ENCODE results near the gene MUTYH.

Gene MUTYH

DNA sequence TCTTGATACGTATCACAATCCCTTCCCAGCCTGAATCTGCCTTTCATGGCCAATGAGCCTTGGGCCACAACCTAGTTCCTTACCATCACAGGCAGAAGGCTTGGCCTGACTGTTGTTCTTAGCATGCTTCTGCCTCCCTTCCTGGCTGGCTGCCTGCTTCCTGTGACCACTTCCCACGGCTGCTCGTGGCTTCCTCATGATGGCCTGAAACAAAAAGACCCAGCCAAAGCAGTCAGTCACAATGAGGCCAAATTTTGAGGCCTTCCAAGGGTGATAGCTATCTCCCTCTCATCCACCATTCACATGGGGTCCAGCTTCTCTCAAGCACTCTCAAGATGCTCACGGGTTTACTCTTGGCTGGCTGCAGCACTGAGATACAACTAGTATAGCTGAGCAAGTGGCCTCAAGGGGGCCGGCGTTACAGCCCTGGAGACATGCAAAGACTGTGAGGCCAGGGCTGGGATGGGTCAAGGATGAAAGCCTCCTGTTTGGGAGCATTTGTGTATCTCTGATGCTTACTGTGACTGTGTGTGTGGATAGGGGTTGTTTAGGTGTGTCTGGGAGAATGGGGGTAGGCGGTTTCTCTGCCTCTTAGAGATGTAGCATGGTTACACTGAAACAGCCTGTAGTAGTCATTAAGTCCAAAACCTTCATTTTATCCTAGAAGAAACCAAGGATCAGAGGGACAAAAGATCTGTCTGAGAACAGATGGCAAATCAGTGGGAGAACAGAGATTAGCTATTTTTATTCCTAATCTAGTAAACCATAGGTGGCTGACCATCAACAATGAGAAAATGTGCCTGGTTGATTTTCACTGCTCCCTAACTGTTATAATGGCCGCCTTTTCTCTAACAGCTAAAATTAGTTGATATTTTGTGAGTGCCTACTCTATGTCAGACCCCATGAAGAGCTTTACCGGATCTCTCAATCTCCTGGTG, 5.7 kb downstream of the MUTYH start:
- 87% methylated on average over 8 of the region's 9 CpGs for WGBS

GRCh38 chr1:45332346-45332720, 7.9 kb downstream of the MUTYH start:
- 97% methylated on average over 10 of the region's 10 CpGs for WGBS

More for the DNA sequence above, 5.7 kb downstream of the MUTYH start:
- Histone ChIP-seq H2BK120ac (ENCODE audit: low read depth, low read length) (no peak overlapping the region), H2BK5ac (ENCODE audit: low read depth, low read length, poor library complexity, severe bottlenecking) (no peak overlapping the region), H3K27me3 (ENCODE audit: control insufficient read depth in 1 of 2, insufficient read depth in 1 of 2, low read length in 2 of 2) (no peaks in the 10 kb centered on the region), H3K23ac (ENCODE audit: low read length in 2 of 2) (no peak overlapping the region), H3K4me3 (ENCODE audit: insufficient read depth in 1 of 2, low read depth in 1 of 2, low read length in 2 of 2) (no peak overlapping the region), H3K9ac (ENCODE audit: low read length) (no peak overlapping the region), H3K18ac (ENCODE audit: low read depth in 1 of 2, low read length in 2 of 2) (no peak overlapping the region), H3K79me1 (replicated peaks; ENCODE audit: low read length, poor library complexity, severe bottlenecking) (peaks cover 14% of the 10 kb centered on the region), H4K8ac (ENCODE audit: low read length) (no peak overlapping the region), H3K4ac (ENCODE audit: low read depth in 1 of 2, low read length in 2 of 2) (no peak overlapping the region), H2AFZ (ENCODE audit: low read depth, low read length) (no peak overlapping the region), H3K36me3 (ENCODE audit: control insufficient read depth in 1 of 2, insufficient read depth in 2 of 2, low read depth in 1 of 2, low read length in 2 of 2) (peaks cover 42 to 49% of the 10 kb centered on the region in 2 experiments), H4K91ac (ENCODE audit: low read length) (peak overlapping the region; percentile 14), H3K4me1 (ENCODE audit: control insufficient read depth, insufficient read depth, low read depth, low read length) (peaks cover 3% of the 10 kb centered on the region), H3K14ac (ENCODE audit: low read length in 2 of 2) (no peak overlapping the region), H2AK5ac (ENCODE audit: low read length, severe bottlenecking) (no peak overlapping the region), H3K9me3 (ENCODE audit: control insufficient read depth, low read length) (no peaks in the 10 kb centered on the region), H3K4me2 (ENCODE audit: low read length, poor library complexity, severe bottlenecking) (no peak overlapping the region), H2BK12ac (ENCODE audit: low read length in 2 of 2) (no peak overlapping the region), H3K27ac (ENCODE audit: low read length, poor library complexity, severe bottlenecking) (no peak overlapping the region), H2BK15ac (ENCODE audit: low read depth, poor library complexity, severe bottlenecking) (no peak overlapping the region)
- DNase-seq = no peak

DNA sequence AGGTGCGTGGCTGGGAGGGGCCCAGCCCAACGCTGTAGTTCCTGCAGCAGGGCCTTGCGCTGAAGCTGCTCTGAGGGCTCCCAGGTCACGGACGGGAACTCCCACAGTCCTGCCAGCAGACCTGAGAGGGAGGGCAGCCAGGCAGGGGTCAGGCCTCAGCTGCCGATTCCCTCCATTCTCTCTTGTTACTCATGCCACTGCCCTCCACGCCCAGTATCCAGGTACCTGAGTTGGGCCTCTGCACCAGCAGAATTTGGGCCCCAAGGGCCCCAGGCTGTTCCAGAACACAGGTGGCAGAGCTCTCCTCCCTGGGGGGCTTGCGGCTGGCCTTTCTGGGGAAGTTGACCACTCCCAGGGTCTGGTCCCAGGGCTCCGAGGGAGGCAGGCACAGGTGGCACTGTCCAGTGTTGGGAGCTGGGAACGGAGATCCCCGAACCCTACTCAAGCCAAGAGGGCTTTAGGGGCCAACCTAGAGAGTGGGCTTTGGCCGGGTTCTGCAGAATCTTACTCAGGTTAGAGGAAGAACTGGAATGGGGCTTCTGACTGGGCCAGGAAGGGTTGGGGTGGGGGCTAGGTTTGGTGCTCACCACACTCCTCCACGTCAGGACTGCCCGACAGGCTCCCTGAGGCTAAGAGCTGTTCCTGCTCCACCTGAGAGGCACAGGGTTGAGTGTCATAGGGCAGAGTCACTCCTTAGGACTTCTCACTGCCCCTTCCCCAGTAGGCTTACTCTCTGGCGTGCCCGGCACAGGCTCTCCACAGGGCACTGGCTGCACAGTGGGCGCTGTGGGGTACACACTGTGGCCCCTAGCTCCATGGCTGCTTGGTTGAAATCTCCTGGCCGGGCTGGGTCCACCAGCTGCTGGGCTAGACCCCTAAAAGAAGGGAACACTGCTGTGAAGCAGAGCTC, 8.5 kb downstream of the MUTYH start:
- Histone ChIP-seq H3K9ac (ENCODE audit: low read length) (no peak overlapping the region), H2BK12ac (ENCODE audit: low read length in 2 of 2) (no peak overlapping the region), H4K91ac (ENCODE audit: low read length) (no peak overlapping the region), H3K18ac (ENCODE audit: low read depth in 1 of 2, low read length in 2 of 2) (no peak overlapping the region), H2BK15ac (ENCODE audit: low read depth, poor library complexity, severe bottlenecking) (no peak overlapping the region), H2AK5ac (ENCODE audit: low read length, severe bottlenecking) (no peak overlapping the region), H3K4me3 (ENCODE audit: insufficient read depth in 1 of 2, low read depth in 1 of 2, low read length in 2 of 2) (no peak overlapping the region), H3K23ac (ENCODE audit: low read length in 2 of 2) (peak overlapping the region in 1 of 2 experiments; percentile 67), H2BK120ac (ENCODE audit: low read depth, low read length) (no peak overlapping the region), H3K27ac (ENCODE audit: low read length, poor library complexity, severe bottlenecking) (no peak overlapping the region), H3K79me1 (replicated peaks; ENCODE audit: low read length, poor library complexity, severe bottlenecking) (peaks cover 8% of the 10 kb centered on the region), H4K8ac (ENCODE audit: low read length) (no peak overlapping the region), H3K4me1 (ENCODE audit: control insufficient read depth, insufficient read depth, low read depth, low read length) (peaks cover 1% of the 10 kb centered on the region), H3K14ac (ENCODE audit: low read length in 2 of 2) (no peak overlapping the region), H2BK5ac (ENCODE audit: low read depth, low read length, poor library complexity, severe bottlenecking) (no peak overlapping the region), H3K4me2 (ENCODE audit: low read length, poor library complexity, severe bottlenecking) (no peak overlapping the region), H3K36me3 (ENCODE audit: control insufficient read depth in 1 of 2, insufficient read depth in 2 of 2, low read depth in 1 of 2, low read length in 2 of 2) (peaks cover 41 to 59% of the 10 kb centered on the region in 2 experiments), H3K4ac (ENCODE audit: low read depth in 1 of 2, low read length in 2 of 2) (no peak overlapping the region), H3K27me3 (ENCODE audit: control insufficient read depth in 1 of 2, insufficient read depth in 1 of 2, low read length in 2 of 2) (peaks cover 0 to 5% of the 10 kb centered on the region in 2 experiments), H3K9me3 (ENCODE audit: control insufficient read depth, low read length) (no peaks in the 10 kb centered on the region), H2AFZ (ENCODE audit: low read depth, low read length) (no peak overlapping the region)
- WGBS = 98% methylated on average over 18 of the region's 18 CpGs
- DNase-seq = no peak

More at GRCh38 chr1:45332346-45332720, 7.9 kb downstream of the MUTYH start:
- Histone ChIP-seq H3K4ac (ENCODE audit: low read depth in 1 of 2, low read length in 2 of 2) (no peak overlapping the region), H3K14ac (ENCODE audit: low read length in 2 of 2) (no peak overlapping the region), H4K8ac (ENCODE audit: low read length) (no peak overlapping the region), H3K27me3 (ENCODE audit: control insufficient read depth in 1 of 2, insufficient read depth in 1 of 2, low read length in 2 of 2) (peaks cover 0 to 3% of the 10 kb centered on the region in 2 experiments), H2BK15ac (ENCODE audit: low read depth, poor library complexity, severe bottlenecking) (no peak overlapping the region), H2BK120ac (ENCODE audit: low read depth, low read length) (no peak overlapping the region), H2AFZ (ENCODE audit: low read depth, low read length) (no peak overlapping the region), H3K18ac (ENCODE audit: low read depth in 1 of 2, low read length in 2 of 2) (no peak overlapping the region), H3K9me3 (ENCODE audit: control insufficient read depth, low read length) (no peaks in the 10 kb centered on the region), H3K23ac (ENCODE audit: low read length in 2 of 2) (no peak overlapping the region), H3K4me3 (ENCODE audit: insufficient read depth in 1 of 2, low read depth in 1 of 2, low read length in 2 of 2) (no peak overlapping the region), H3K4me1 (ENCODE audit: control insufficient read depth, insufficient read depth, low read depth, low read length) (no peaks in the 10 kb centered on the region), H2BK5ac (ENCODE audit: low read depth, low read length, poor library complexity, severe bottlenecking) (no peak overlapping the region), H3K36me3 (ENCODE audit: control insufficient read depth in 1 of 2, insufficient read depth in 2 of 2, low read depth in 1 of 2, low read length in 2 of 2) (peaks cover 41 to 53% of the 10 kb centered on the region in 2 experiments), H2BK12ac (ENCODE audit: low read length in 2 of 2) (no peak overlapping the region), H3K27ac (ENCODE audit: low read length, poor library complexity, severe bottlenecking) (no peak overlapping the region), H3K4me2 (ENCODE audit: low read length, poor library complexity, severe bottlenecking) (no peak overlapping the region), H3K9ac (ENCODE audit: low read length) (no peak overlapping the region), H4K91ac (ENCODE audit: low read length) (no peak overlapping the region), H2AK5ac (ENCODE audit: low read length, severe bottlenecking) (no peak overlapping the region), H3K79me1 (replicated peaks; ENCODE audit: low read length, poor library complexity, severe bottlenecking) (peaks cover 9% of the 10 kb centered on the region)
- no peak for DNase-seq

DNA sequence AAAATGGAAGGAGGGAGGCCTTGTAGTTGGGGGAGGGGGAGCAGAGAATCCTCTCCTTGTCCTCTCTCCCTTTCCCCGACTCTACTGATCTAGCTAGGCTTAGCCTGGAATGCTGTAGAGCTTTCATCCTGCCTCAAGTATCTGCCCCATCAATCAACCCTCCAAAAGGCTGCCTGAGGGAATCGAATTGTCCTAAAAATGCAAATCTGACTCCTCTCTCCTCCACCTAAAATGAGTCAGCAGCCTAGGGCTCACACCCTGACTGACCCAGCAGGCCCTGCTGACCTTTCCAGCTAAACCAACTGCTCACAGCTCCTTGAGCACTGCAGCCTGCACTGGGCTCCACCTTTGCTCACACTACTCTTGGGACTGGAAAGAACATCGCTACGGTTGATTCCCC, 10.8 kb downstream of the MUTYH start:
- Histone ChIP-seq H2BK12ac (ENCODE audit: low read length in 2 of 2) (no peak overlapping the region), H3K27ac (ENCODE audit: low read length, poor library complexity, severe bottlenecking) (no peak overlapping the region), H3K9ac (ENCODE audit: low read length) (no peak overlapping the region), H3K18ac (ENCODE audit: low read depth in 1 of 2, low read length in 2 of 2) (no peak overlapping the region), H3K36me3 (ENCODE audit: control insufficient read depth in 1 of 2, insufficient read depth in 2 of 2, low read depth in 1 of 2, low read length in 2 of 2) (peaks cover 41 to 60% of the 10 kb centered on the region in 2 experiments), H2AFZ (ENCODE audit: low read depth, low read length) (no peak overlapping the region), H2AK5ac (ENCODE audit: low read length, severe bottlenecking) (no peak overlapping the region), H3K27me3 (ENCODE audit: control insufficient read depth in 1 of 2, insufficient read depth in 1 of 2, low read length in 2 of 2) (peaks cover 0 to 5% of the 10 kb centered on the region in 2 experiments), H2BK120ac (ENCODE audit: low read depth, low read length) (no peak overlapping the region), H3K4ac (ENCODE audit: low read depth in 1 of 2, low read length in 2 of 2) (no peak overlapping the region), H3K4me2 (ENCODE audit: low read length, poor library complexity, severe bottlenecking) (no peak overlapping the region), H3K4me3 (ENCODE audit: insufficient read depth in 1 of 2, low read depth in 1 of 2, low read length in 2 of 2) (no peak overlapping the region), H3K79me1 (replicated peaks; ENCODE audit: low read length, poor library complexity, severe bottlenecking) (peaks cover 2% of the 10 kb centered on the region), H2BK15ac (ENCODE audit: low read depth, poor library complexity, severe bottlenecking) (no peak overlapping the region), H4K8ac (ENCODE audit: low read length) (no peak overlapping the region), H2BK5ac (ENCODE audit: low read depth, low read length, poor library complexity, severe bottlenecking) (no peak overlapping the region), H3K4me1 (ENCODE audit: control insufficient read depth, insufficient read depth, low read depth, low read length) (peaks cover 5% of the 10 kb centered on the region), H3K9me3 (ENCODE audit: control insufficient read depth, low read length) (no peaks in the 10 kb centered on the region), H3K14ac (ENCODE audit: low read length in 2 of 2) (no peak overlapping the region), H3K23ac (ENCODE audit: low read length in 2 of 2) (no peak overlapping the region), H4K91ac (ENCODE audit: low read length) (no peak overlapping the region)
- DNase-seq = no peak
- 37% methylated on average over 4 of the region's 4 CpGs for WGBS

Measured in mesenchymal stem cell (in vitro differentiated cells and primary cell).